HepG2 (cell line): ENCODE measurements around the gene EBPL. TPM values are rescaled to one million over a fixed set of nuclear protein-coding genes. Genes with fewer than 3 reads are reported as not detected.

Experiments
- DZIP1 ChIP-seq: sonication (generic); formaldehyde crosslinking; IDR thresholded peaks from 2 replicates; pipeline ENCODE4 v1.5.0; 2020; ENCODE audit warnings: mild to moderate bottlenecking, missing genetic modification reagents
- HIVEP1 ChIP-seq: sonication (generic); formaldehyde crosslinking; IDR thresholded peaks from 2 replicates; pipeline ENCODE4 v1.4.0; 2020; ENCODE audit warnings: mild to moderate bottlenecking, missing genetic modification reagents
- HNRNPL ChIP-seq: fragments of 200-400 bp; formaldehyde crosslinking; IDR thresholded peaks from 2 replicates; pipeline ENCODE4 v1.6.1; 2017; ENCODE audit warnings: mild to moderate bottlenecking, low read depth, low read length
- IKZF5 ChIP-seq: IDR thresholded peaks from 2 replicates; pipeline ENCODE4 v1.6.1; 2018; ENCODE audit warnings: missing genetic modification reagents, mild to moderate bottlenecking, missing compliant biosample characterization
- MAFG ChIP-seq: sonication (generic); formaldehyde crosslinking; IDR thresholded peaks from 2 replicates; pipeline ENCODE4 v1.5.1; 2020; ENCODE audit warnings: mild to moderate bottlenecking, missing genetic modification reagents
- MNT ChIP-seq: fragments of 450-650 bp; IDR thresholded peaks from 2 replicates; pipeline ENCODE4 v1.6.1; 2016
- PHB2 ChIP-seq: fragments of 450-650 bp; IDR thresholded peaks from 2 replicates; pipeline ENCODE4 v1.6.1; 2018; ENCODE audit not compliant: partially characterized antibody
- POGK ChIP-seq: sonication (generic); formaldehyde crosslinking; conservative IDR thresholded peaks from 2 replicates; pipeline ENCODE4 v1.8.0; 2022; ENCODE audit warnings: mild to moderate bottlenecking, moderate library complexity, missing genetic modification reagents
- POLR2G ChIP-seq: fragments of 200-400 bp; formaldehyde crosslinking; IDR thresholded peaks from 2 replicates; pipeline ENCODE4 v1.6.1; 2018; ENCODE audit warnings: mild to moderate bottlenecking, low read depth, low read length, moderate library complexity
- RBM22 ChIP-seq: fragments of 200-400 bp; formaldehyde crosslinking; optimal IDR thresholded peaks from 2 replicates; pipeline ENCODE3; 2017; ENCODE audit warnings: mild to moderate bottlenecking, low read length, moderate library complexity
- SOX13 ChIP-seq, 3 experiments: fragments of 450-650 bp in 1 of 3; sonication (generic) in 1 of 3; formaldehyde crosslinking in 1 of 3; IDR thresholded peaks in 2 of 3; conservative IDR thresholded peaks in 1 of 3; 2 replicates each; pipeline versions ENCODE4 v1.5.0 to v1.6.1; 2016 to 2020; ENCODE audit warnings: antibody characterized with exemption in 1 of 3, mild to moderate bottlenecking in 1 of 3, missing compliant biosample characterization in 1 of 3, missing genetic modification reagents in 1 of 3, moderate library complexity in 1 of 3
- ZNF276 ChIP-seq: sonication (generic); formaldehyde crosslinking; IDR thresholded peaks from 2 replicates; pipeline ENCODE4 v1.4.0; 2020; ENCODE audit warnings: mild to moderate bottlenecking, low read depth, missing genetic modification reagents
- ZNF431 ChIP-seq: sonication (generic); formaldehyde crosslinking; IDR thresholded peaks from 2 replicates; pipeline ENCODE4 v1.9.0; 2022; ENCODE audit warnings: missing genetic modification reagents, low read depth, mild to moderate bottlenecking, borderline replicate concordance
- ZNF616 ChIP-seq: sonication (generic); formaldehyde crosslinking; IDR thresholded peaks from 2 replicates; pipeline ENCODE4 v1.5.0; 2020; ENCODE audit warnings: low read depth, mild to moderate bottlenecking, missing genetic modification reagents
- ZNF737 ChIP-seq: sonication (generic); formaldehyde crosslinking; IDR thresholded peaks from 2 replicates; pipeline ENCODE4 v1.5.0; 2020; ENCODE audit warnings: missing genetic modification reagents, mild to moderate bottlenecking, borderline replicate concordance
- ZNF883 ChIP-seq: sonication (generic); formaldehyde crosslinking; IDR thresholded peaks from 2 replicates; pipeline ENCODE4 v1.5.1; 2020; ENCODE audit warnings: mild to moderate bottlenecking, missing genetic modification reagents; ENCODE audit errors: not compliant biosample characterization
- ZSCAN25 ChIP-seq: sonication (generic); formaldehyde crosslinking; IDR thresholded peaks from 2 replicates; pipeline ENCODE4 v1.8.0; 2022; ENCODE audit warnings: mild to moderate bottlenecking, missing genetic modification reagents
- polyA plus RNA-seq, 8 experiments: library from polyadenylated mRNA; depleted of rRNA in 3 of 8; stranded (reverse) in 7 of 8; unstranded in 1 of 8; fragments of >200 nt; fragmentation: Illumina TruSeq in 4 of 8; extraction: Trizol in 4 of 8; gene quantifications; 2 replicates each; pipeline versions ENCODE4 v1.2.1 to v1.2.3, GENCODE V29; 2011 to 2016; ENCODE audit warnings: low read depth in 4 of 8, missing spikeins in 1 of 8, mixed read lengths in 1 of 8; ENCODE audit not compliant: insufficient read depth in 1 of 8
- total RNA-seq, 5 experiments: library from RNA; depleted of rRNA; stranded (reverse); fragments of >200 nt; fragmentation: Illumina TruSeq; extraction: Trizol; gene quantifications; 2 replicates each; pipeline ENCODE4 v1.2.3, GENCODE V29; 2016; ENCODE audit warnings: low read depth in 1 of 5

EBPL gene
- total and polyA plus RNA-seq, 2 of the 13 experiments (the other 11 are each of a cell fraction or from before 2014, with no cell fraction given), result 96.5 to 152 TPM

GRCh38 chr13:49625392-49626079, 65.8 kb downstream of the EBPL start (continued):
- TF ChIP-seq ZNF276 (CRISPR knock-in tag) (0 out of 2 replicates have a peak, but pooled peaks have one; percentile 26), ZNF431 (peak; percentile 75; the same call in 1 of the 2 replicates), MNT (peak; percentile 27; the same call in 1 of the 2 replicates), PHB2 (no peak), DZIP1 (CRISPR knock-in tag) (0 out of 2 replicates have a peak, but pooled peaks have one; percentile 83), SOX13 (IDR thresholded peaks at IDR 0.05) (no peak), SOX13 (CRISPR knock-in tag; conservative IDR thresholded peaks at IDR 0.05 in 1 of 2, IDR thresholded peaks at IDR 0.05 in 1 of 2) (peak in 1 of 2 experiments; percentile 23; a peak in 1 of 4 replicates), IKZF5 (CRISPR knock-in tag) (0 out of 2 replicates have a peak, but pooled peaks have one; percentile 38), MAFG (peak; percentile 95), POLR2G (peak; percentile 84), POGK (0 out of 2 replicates have a peak, but pooled peaks have one; percentile 32), RBM22 (no peak), ZSCAN25 (CRISPR knock-in tag) (0 out of 2 replicates have a peak, but pooled peaks have one; percentile 42), HNRNPL (peak; percentile 96), HIVEP1 (no peak), ZNF737 (CRISPR knock-in tag) (no peak), ZNF883 (CRISPR knock-in tag) (no peak), ZNF616 (0 out of 2 replicates have a peak, but pooled peaks have one; percentile 42)
